ENCODE data around the gene UBXN7. TPM values are rescaled to one million over a fixed set of nuclear protein-coding genes. Genes with fewer than 3 reads are reported as not detected.
A peak's percentile ranks its signal among the peaks of the same experiment; 100 is the strongest.

Gene UBXN7
- total and polyA plus RNA-seq, 4 donors, result 5.2 to 45.8 (median 25.3) TPM

- Histone ChIP-seq H3K36me3 (ENCODE audit: control insufficient read depth in 4 of 4, insufficient read depth in 4 of 4, low read length in 4 of 4) (no peaks in the 10 kb centered on the region), H3K27me3 (ENCODE audit: control insufficient read depth in 3 of 3, insufficient read depth in 3 of 3, low read length in 2 of 3) (peaks cover 0 to 4% (median 2%) of the 10 kb centered on the region in 3 donors), H3K27ac (ENCODE audit: low read depth in 1 of 2, low read length in 1 of 2) (no peak overlapping the region), H3K9ac (ENCODE audit: insufficient read depth in 1 of 2, low read length in 2 of 2) (no peak overlapping the region), H3K9me3 (ENCODE audit: control insufficient read depth in 4 of 4, insufficient read depth in 3 of 4, low read length in 3 of 4) (no peaks in the 10 kb centered on the region), H3K4me3 (no peak overlapping the region), H3K4me1 (ENCODE audit: control insufficient read depth in 5 of 5, insufficient read depth in 5 of 5, low read length in 5 of 5) (no peaks in the 10 kb centered on the region)
- ATAC-seq (ENCODE audit: insufficient read depth, low FRiP score), result no peak
- no peak for DNase-seq
- no peak for TF ChIP-seq CTCF (IDR thresholded peaks at IDR 0.05; ENCODE audit: control extremely low read depth, extremely low read depth)
- WGBS, 2 donors, result 81 to 86% methylated on average over 8 of the region's 8 CpGs
Observed at GRCh38 chr3:196332168-196332567, 100.1 kb downstream of the UBXN7 start.

- H3K9ac ChIP-seq (ENCODE audit: insufficient read depth in 1 of 2, low read length in 2 of 2), result no peak overlapping the region
- H3K36me3 ChIP-seq (ENCODE audit: control insufficient read depth in 4 of 4, insufficient read depth in 4 of 4, low read length in 4 of 4), result no peaks in the 10 kb centered on the region
- no peak for TF ChIP-seq CTCF (IDR thresholded peaks at IDR 0.05; ENCODE audit: control extremely low read depth, extremely low read depth)
- peaks cover 0 to 4% (median 2%) of the 10 kb centered on the region in 3 donors for H3K27me3 ChIP-seq (ENCODE audit: control insufficient read depth in 3 of 3, insufficient read depth in 3 of 3, low read length in 2 of 3)
- no peak for DNase-seq
- whole genome bisulfite sequencing, 2 donors, result 38 to 57% methylated on average over 6 of the region's 6 CpGs
- H3K27ac ChIP-seq (ENCODE audit: low read depth in 1 of 2, low read length in 1 of 2), result no peak overlapping the region
- no peak overlapping the region for H3K4me3 ChIP-seq
- peaks cover 0 to 2% (median 0%) of the 10 kb centered on the region in 5 donors for H3K4me1 ChIP-seq (ENCODE audit: control insufficient read depth in 5 of 5, insufficient read depth in 5 of 5, low read length in 5 of 5)
- no peak for ATAC-seq (ENCODE audit: insufficient read depth, low FRiP score)
- H3K9me3 ChIP-seq (ENCODE audit: control insufficient read depth in 4 of 4, insufficient read depth in 3 of 4, low read length in 3 of 4), result no peaks in the 10 kb centered on the region
Observed at GRCh38 chr3:196327405-196327804, 104.8 kb downstream of the UBXN7 start.

GRCh38 chr3:196326936-196327335 is 105.3 kb downstream of the UBXN7 start:
- Histone ChIP-seq H3K36me3 (ENCODE audit: control insufficient read depth in 4 of 4, insufficient read depth in 4 of 4, low read length in 4 of 4) (no peaks in the 10 kb centered on the region), H3K4me3 (no peak overlapping the region), H3K9me3 (ENCODE audit: control insufficient read depth in 4 of 4, insufficient read depth in 3 of 4, low read length in 3 of 4) (no peaks in the 10 kb centered on the region), H3K9ac (ENCODE audit: insufficient read depth in 1 of 2, low read length in 2 of 2) (no peak overlapping the region), H3K27ac (ENCODE audit: low read depth in 1 of 2, low read length in 1 of 2) (no peak overlapping the region), H3K27me3 (ENCODE audit: control insufficient read depth in 3 of 3, insufficient read depth in 3 of 3, low read length in 2 of 3) (peaks cover 0 to 4% (median 2%) of the 10 kb centered on the region in 3 donors), H3K4me1 (ENCODE audit: control insufficient read depth in 5 of 5, insufficient read depth in 5 of 5, low read length in 5 of 5) (peaks cover 0 to 2% (median 0%) of the 10 kb centered on the region in 5 donors)
- WGBS, 2 donors, result 82 to 84% methylated on average over 9 of the region's 9 CpGs
- ATAC-seq (ENCODE audit: insufficient read depth, low FRiP score), result no peak
- no peak for TF ChIP-seq CTCF (IDR thresholded peaks at IDR 0.05; ENCODE audit: control extremely low read depth, extremely low read depth)
- DNase-seq, result no peak

GRCh38 chr3:196323691-196324090 is 108.5 kb downstream of the UBXN7 start:
- peaks cover 0 to 2% (median 0%) of the 10 kb centered on the region in 5 donors for H3K4me1 ChIP-seq (ENCODE audit: control insufficient read depth in 5 of 5, insufficient read depth in 5 of 5, low read length in 5 of 5)
- no peak overlapping the region for H3K27ac ChIP-seq (ENCODE audit: low read depth in 1 of 2, low read length in 1 of 2)
- H3K9me3 ChIP-seq (ENCODE audit: control insufficient read depth in 4 of 4, insufficient read depth in 3 of 4, low read length in 3 of 4), result no peaks in the 10 kb centered on the region
- peaks cover 0 to 4% (median 2%) of the 10 kb centered on the region in 3 donors for H3K27me3 ChIP-seq (ENCODE audit: control insufficient read depth in 3 of 3, insufficient read depth in 3 of 3, low read length in 2 of 3)
- 69 to 71% methylated on average over 11 of the region's 11 CpGs for WGBS, 2 donors
- no peak overlapping the region for H3K9ac ChIP-seq (ENCODE audit: insufficient read depth in 1 of 2, low read length in 2 of 2)
- ATAC-seq (ENCODE audit: insufficient read depth, low FRiP score), result no peak
- DNase-seq, result peak; percentile 79 to 87 (median 83)
- TF ChIP-seq CTCF (IDR thresholded peaks at IDR 0.05; ENCODE audit: control extremely low read depth, extremely low read depth), result no peak
- H3K4me3 ChIP-seq, result no peak overlapping the region
- H3K36me3 ChIP-seq (ENCODE audit: control insufficient read depth in 4 of 4, insufficient read depth in 4 of 4, low read length in 4 of 4), result no peaks in the 10 kb centered on the region
